Retinal pigment epithelial cell (primary cell): ENCODE data around the gene CSRNP3.

Source experiments
- DNase-seq: peaks from one replicate; pipeline ENCODE4 v3.0.0-alpha.2; 2010; ENCODE audit warnings: low read depth
- H3K4me3 ChIP-seq: 2 replicates; pipeline ENCODE4 v1.5.1; 2011; ENCODE audit warnings: mild to moderate bottlenecking, low read length, control low read depth, moderate library complexity
- CTCF ChIP-seq: conservative IDR thresholded peaks from 2 replicates; pipeline ENCODE4 v1.5.1; 2011; ENCODE audit warnings: low read depth, low read length, control low read depth, inconsistent platforms

Gene CSRNP3

GRCh38 chr2:165450156-165450555, 19.3 kb upstream of the CSRNP3 start:
- no peak overlapping the region for H3K4me3 ChIP-seq
- DNase-seq: no peak
- TF ChIP-seq CTCF: no peak

GRCh38 chr2:165452327-165452726, 17.2 kb upstream of the CSRNP3 start:
- DNase-seq: no peak
- H3K4me3 ChIP-seq: no peak overlapping the region
- TF ChIP-seq CTCF: no peak

- TF ChIP-seq CTCF: no peak
- DNase-seq: no peak
- no peak overlapping the region for H3K4me3 ChIP-seq
These were observed 15.9 kb upstream of the CSRNP3 start for GRCh38 chr2:165453561-165454094.

- TF ChIP-seq CTCF: no peak
- H3K4me3 ChIP-seq: no peak overlapping the region
- DNase-seq: no peak
These were observed 14.6 kb upstream of the CSRNP3 start for GRCh38 chr2:165454905-165455304.

GRCh38 chr2:165456027-165456426, 13.5 kb upstream of the CSRNP3 start:
- no peak overlapping the region for H3K4me3 ChIP-seq
- DNase-seq: no peak
- TF ChIP-seq CTCF: no peak

GRCh38 chr2:165462443-165462842, 7.1 kb upstream of the CSRNP3 start:
- TF ChIP-seq CTCF: no peak
- no peak overlapping the region for H3K4me3 ChIP-seq
- DNase-seq: no peak

- no peak for DNase-seq
- H3K4me3 ChIP-seq: no peak overlapping the region
- TF ChIP-seq CTCF: no peak
These were observed 3.1 kb upstream of the CSRNP3 start for GRCh38 chr2:165466386-165466785.
